ENCODE data around the gene PREX1. TPM values are rescaled to one million over a fixed set of nuclear protein-coding genes. Genes with fewer than 3 reads are reported as not detected.
"Not testable (repeated sequence)": the region's sequence is repeated elsewhere in the genome, so short reads cannot be mapped to it uniquely, and the experiment has no call there.

The PREX1 gene
- total RNA-seq, 1 experiment from 2014 or later = 3.3 TPM

DNA sequence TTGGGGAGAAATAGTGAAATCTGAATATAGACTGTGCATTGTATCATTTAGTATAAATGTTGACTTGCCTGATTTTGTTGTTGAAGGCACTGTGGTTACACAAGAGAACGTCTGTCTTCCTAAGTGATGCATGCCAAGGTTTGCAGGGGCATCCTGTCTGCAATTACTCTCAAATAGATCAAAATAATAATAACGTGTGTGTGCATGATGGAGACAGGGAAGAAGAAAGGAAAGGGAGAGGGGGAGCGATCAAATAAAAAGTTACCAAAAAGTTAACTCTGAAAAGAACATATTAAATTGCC, 14.4 kb downstream of the PREX1 start:
- no peak overlapping the region for H3K4me2 ChIP-seq
- no peaks in the 10 kb centered on the region for H3K9me2 ChIP-seq (ENCODE audit: insufficient read depth)
- intact Hi-C loops (cut with micrococcal nuclease; ENCODE audit: unreplicated experiment) = no loop called here
- H3F3A ChIP-seq (ENCODE audit: insufficient read depth, low read depth) = no peaks in the 10 kb centered on the region
- BruUV-seq (replicated peaks) = no TSS peak
- POLR2A ChIA-PET (ENCODE audit: unreplicated experiment) = no interaction called here
- CTCF ChIA-PET = no interaction called here
- no peaks in the 10 kb centered on the region for H3K4me1 ChIP-seq (replicated peaks; ENCODE audit: insufficient read depth)
- H3K36me3 ChIP-seq (ENCODE audit: low read depth) = no peaks in the 10 kb centered on the region
- no peaks in the 10 kb centered on the region for H3K27me3 ChIP-seq (ENCODE audit: insufficient read depth, low read depth)
- H3K9me3 ChIP-seq (ENCODE audit: insufficient read depth, low read depth) = no peaks in the 10 kb centered on the region
- no peaks in the 10 kb centered on the region for H3K79me2 ChIP-seq (ENCODE audit: low read depth)
- H3K27ac ChIP-seq = no peak overlapping the region
- H3K4me3 ChIP-seq = no peak overlapping the region
- no peak for DNase-seq
- no peak overlapping the region for H2AFZ ChIP-seq
- H4K20me1 ChIP-seq (ENCODE audit: insufficient read depth) = no peaks in the 10 kb centered on the region
- TF ChIP-seq, protein P1, sequence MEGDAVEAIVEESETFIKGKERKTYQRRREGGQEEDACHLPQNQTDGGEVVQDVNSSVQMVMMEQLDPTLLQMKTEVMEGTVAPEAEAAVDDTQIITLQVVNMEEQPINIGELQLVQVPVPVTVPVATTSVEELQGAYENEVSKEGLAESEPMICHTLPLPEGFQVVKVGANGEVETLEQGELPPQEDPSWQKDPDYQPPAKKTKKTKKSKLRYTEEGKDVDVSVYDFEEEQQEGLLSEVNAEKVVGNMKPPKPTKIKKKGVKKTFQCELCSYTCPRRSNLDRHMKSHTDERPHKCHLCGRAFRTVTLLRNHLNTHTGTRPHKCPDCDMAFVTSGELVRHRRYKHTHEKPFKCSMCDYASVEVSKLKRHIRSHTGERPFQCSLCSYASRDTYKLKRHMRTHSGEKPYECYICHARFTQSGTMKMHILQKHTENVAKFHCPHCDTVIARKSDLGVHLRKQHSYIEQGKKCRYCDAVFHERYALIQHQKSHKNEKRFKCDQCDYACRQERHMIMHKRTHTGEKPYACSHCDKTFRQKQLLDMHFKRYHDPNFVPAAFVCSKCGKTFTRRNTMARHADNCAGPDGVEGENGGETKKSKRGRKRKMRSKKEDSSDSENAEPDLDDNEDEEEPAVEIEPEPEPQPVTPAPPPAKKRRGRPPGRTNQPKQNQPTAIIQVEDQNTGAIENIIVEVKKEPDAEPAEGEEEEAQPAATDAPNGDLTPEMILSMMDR (conservative IDR thresholded peaks at IDR 0.05) = no peak
- TF ChIP-seq EZH2 (IDR thresholded peaks at IDR 0.05; ENCODE audit: low read depth) = no peak

DNA sequence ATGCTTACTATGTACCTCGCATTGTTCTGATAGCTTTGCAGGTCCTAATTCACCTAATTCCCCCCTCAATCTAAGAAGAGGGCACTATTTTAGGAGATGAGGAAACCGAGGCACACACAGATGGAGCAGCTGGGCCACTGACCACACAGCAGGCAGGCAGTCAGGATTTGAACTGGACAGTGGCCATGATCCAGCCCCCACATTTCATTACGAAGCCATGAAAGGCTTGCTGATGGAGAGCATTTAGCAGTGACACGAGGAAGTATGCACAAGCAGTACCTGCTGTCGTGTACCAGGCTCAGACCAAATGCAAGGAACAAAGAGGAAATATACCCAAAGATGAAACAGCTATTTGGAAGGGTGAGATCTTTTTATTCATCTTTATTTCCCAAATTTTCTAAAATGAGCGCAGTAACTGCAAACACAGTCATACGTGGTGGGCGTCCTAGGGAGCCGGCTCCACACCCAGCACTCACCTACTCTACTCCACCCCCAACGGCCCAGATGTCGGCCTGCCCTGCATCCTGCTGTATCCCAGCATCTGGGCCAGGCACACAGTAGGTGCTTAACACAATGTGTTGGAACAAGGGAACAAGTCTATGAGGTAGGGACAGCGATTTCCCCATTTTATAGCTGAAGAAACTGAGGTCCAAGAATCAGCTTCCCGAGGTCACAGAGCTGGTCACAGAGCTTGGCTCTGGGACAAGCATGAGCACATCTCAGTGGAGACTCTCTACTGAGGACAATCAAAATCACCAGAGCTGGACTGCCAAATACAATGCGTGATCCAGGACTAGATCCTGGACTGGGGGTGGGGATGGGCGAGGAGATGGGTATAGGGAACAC, 15.0 kb downstream of the PREX1 start:
- Histone ChIP-seq H4K20me1 (ENCODE audit: insufficient read depth) (no peaks in the 10 kb centered on the region), H3K9me3 (ENCODE audit: insufficient read depth, low read depth) (no peaks in the 10 kb centered on the region), H3K4me1 (replicated peaks; ENCODE audit: insufficient read depth) (no peaks in the 10 kb centered on the region), H3K9me2 (ENCODE audit: insufficient read depth) (no peaks in the 10 kb centered on the region), H3K79me2 (ENCODE audit: low read depth) (no peaks in the 10 kb centered on the region), H3K4me2 (no peak overlapping the region), H3K36me3 (ENCODE audit: low read depth) (no peaks in the 10 kb centered on the region), H2AFZ (no peak overlapping the region), H3K4me3 (no peak overlapping the region), H3K27me3 (ENCODE audit: insufficient read depth, low read depth) (no peaks in the 10 kb centered on the region), H3F3A (ENCODE audit: insufficient read depth, low read depth) (no peaks in the 10 kb centered on the region), H3K27ac (no peak overlapping the region)
- BruUV-seq (replicated peaks) = no TSS peak
- ChIA-PET POLR2A (ENCODE audit: unreplicated experiment) (no interaction called here), CTCF (no interaction called here)
- intact Hi-C loops (cut with micrococcal nuclease; ENCODE audit: unreplicated experiment) = no loop called here
- no peak for DNase-seq
- no peak for TF ChIP-seq EZH2 (IDR thresholded peaks at IDR 0.05; ENCODE audit: low read depth)
- TF ChIP-seq, protein P1 (conservative IDR thresholded peaks at IDR 0.05) = no peak

DNA sequence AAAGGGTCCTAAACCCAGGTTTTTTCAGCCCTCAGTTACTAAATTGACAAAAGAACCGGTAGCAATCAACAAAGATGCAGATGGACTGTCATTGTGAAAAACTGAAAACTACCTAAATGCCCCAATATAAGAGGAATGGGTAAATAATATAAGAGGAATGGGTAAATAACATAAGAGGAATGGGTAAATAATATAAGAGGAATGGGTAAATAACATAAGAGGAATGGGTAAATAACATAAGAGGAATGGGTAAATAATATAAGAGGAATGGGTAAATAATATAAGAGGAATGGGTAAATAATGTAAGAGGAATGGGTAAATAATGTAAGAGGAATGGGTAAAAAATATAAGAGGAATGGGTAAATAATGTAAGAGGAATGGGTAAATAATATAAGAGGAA, 15.7 kb downstream of the PREX1 start:
- H3K9me3 ChIP-seq (ENCODE audit: insufficient read depth, low read depth); H4K20me1 ChIP-seq (ENCODE audit: insufficient read depth); intact Hi-C loops (cut with micrococcal nuclease; ENCODE audit: unreplicated experiment); H3K4me1 ChIP-seq (replicated peaks; ENCODE audit: insufficient read depth); H3K27me3 ChIP-seq (ENCODE audit: insufficient read depth, low read depth); H3K4me3 ChIP-seq; H2AFZ ChIP-seq; H3K79me2 ChIP-seq (ENCODE audit: low read depth); BruUV-seq (replicated peaks); H3F3A ChIP-seq (ENCODE audit: insufficient read depth, low read depth); H3K36me3 ChIP-seq (ENCODE audit: low read depth); DNase-seq; CTCF ChIA-PET; H3K9me2 ChIP-seq (ENCODE audit: insufficient read depth); H3K4me2 ChIP-seq; POLR2A ChIA-PET (ENCODE audit: unreplicated experiment); H3K27ac ChIP-seq: not testable (repeated sequence)

DNA sequence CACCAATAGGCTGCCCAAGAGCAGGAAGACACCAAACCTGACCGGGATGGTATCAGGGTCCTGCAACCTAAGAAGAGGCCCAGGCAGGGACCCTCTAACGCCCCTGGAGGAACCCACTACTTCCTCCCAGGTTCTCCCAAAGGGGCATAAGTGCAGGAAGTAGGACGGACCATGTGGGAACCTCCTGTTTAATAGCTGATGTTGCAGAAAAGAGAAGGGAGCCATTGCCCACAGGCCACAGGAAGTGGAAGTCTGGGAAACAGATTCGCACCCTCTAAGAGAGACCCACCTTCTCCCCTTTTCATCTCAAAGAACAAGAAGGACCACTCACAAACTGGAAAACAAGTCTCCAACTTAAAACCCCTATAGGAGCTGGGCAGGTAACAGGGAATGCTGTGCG, 18.1 kb downstream of the PREX1 start:
- no peaks in the 10 kb centered on the region for H3K4me1 ChIP-seq (replicated peaks; ENCODE audit: insufficient read depth)
- CTCF ChIA-PET = no interaction called here

More for the DNA sequence above, 18.1 kb downstream of the PREX1 start:
- H3K9me2 ChIP-seq (ENCODE audit: insufficient read depth) = no peaks in the 10 kb centered on the region
- H3F3A ChIP-seq (ENCODE audit: insufficient read depth, low read depth) = no peaks in the 10 kb centered on the region
- BruUV-seq (replicated peaks) = no TSS peak
- no peaks in the 10 kb centered on the region for H3K79me2 ChIP-seq (ENCODE audit: low read depth)
- H3K36me3 ChIP-seq (ENCODE audit: low read depth) = no peaks in the 10 kb centered on the region
- no peak overlapping the region for H2AFZ ChIP-seq
- no peaks in the 10 kb centered on the region for H4K20me1 ChIP-seq (ENCODE audit: insufficient read depth)
- no peak overlapping the region for H3K27ac ChIP-seq
- H3K4me3 ChIP-seq = no peak overlapping the region
- DNase-seq = no peak
- no peak overlapping the region for H3K4me2 ChIP-seq
- POLR2A ChIA-PET (ENCODE audit: unreplicated experiment) = no interaction called here
- no peaks in the 10 kb centered on the region for H3K9me3 ChIP-seq (ENCODE audit: insufficient read depth, low read depth)
- H3K27me3 ChIP-seq (ENCODE audit: insufficient read depth, low read depth) = no peaks in the 10 kb centered on the region; the same call in 1 of the 2 replicates
- intact Hi-C loops (cut with micrococcal nuclease; ENCODE audit: unreplicated experiment) = no loop called here
- no peak for TF ChIP-seq EZH2 (IDR thresholded peaks at IDR 0.05; ENCODE audit: low read depth)
- TF ChIP-seq, protein P1 (conservative IDR thresholded peaks at IDR 0.05) = no peak

Data from PC-9 (cell line).